ENCODE data around the gene SNRK. TPM values are rescaled to one million over a fixed set of nuclear protein-coding genes. Genes with fewer than 3 reads are reported as not detected.

Gene SNRK
- total RNA-seq, 1 experiment from 2014 or later = 12.7 TPM

- TF ChIP-seq TCF7L2 (IDR thresholded peaks at IDR 0.05; ENCODE audit: borderline replicate concordance, extremely low read depth, insufficient read depth, insufficient read length) (no peak), ELF1 (IDR thresholded peaks at IDR 0.05; ENCODE audit: borderline replicate concordance, low read depth) (no peak)
Observed at GRCh38 chr3:43369404-43370292, 83.3 kb downstream of the SNRK start (continued).

- Histone ChIP-seq H3K4me1 (ENCODE audit: control insufficient read depth in 1 of 2, insufficient read depth in 2 of 2, low read length in 2 of 2) (no peaks in the 10 kb centered on the region), H3K79me2 (ENCODE audit: insufficient read depth, low read length) (no peaks in the 10 kb centered on the region), H3K27me3 (ENCODE audit: insufficient read depth, low read length) (no peaks in the 10 kb centered on the region), H2AFZ (ENCODE audit: low read depth, low read length, poor library complexity, severe bottlenecking) (no peak overlapping the region), H3K9me3 (ENCODE audit: control insufficient read depth in 1 of 2, insufficient read depth in 1 of 2, low read depth in 1 of 2, low read length in 2 of 2) (no peaks in the 10 kb centered on the region), H3K36me3 (ENCODE audit: control insufficient read depth in 1 of 2, insufficient read depth in 2 of 2, low read length in 2 of 2) (no peaks in the 10 kb centered on the region), H4K20me1 (ENCODE audit: insufficient read depth) (no peaks in the 10 kb centered on the region), H3K4me2 (ENCODE audit: low read length) (no peak overlapping the region), H3K9ac (ENCODE audit: low read length) (no peak overlapping the region), H3K4me3 (replicated peaks in 1 of 2; ENCODE audit: low read depth in 1 of 2, low read length in 2 of 2) (no peak overlapping the region), H3K9me2 (ENCODE audit: insufficient read depth) (no peaks in the 10 kb centered on the region), H3K27ac (ENCODE audit: low read depth, low read length) (no peak overlapping the region)
- TF ChIP-seq EZH2 (IDR thresholded peaks at IDR 0.05) = no peak
- TF ChIP-seq CEBPB (IDR thresholded peaks at IDR 0.05; ENCODE audit: low read depth) = no peak
- TF ChIP-seq FOSL1 (IDR thresholded peaks at IDR 0.05; ENCODE audit: low read depth) = no peak
- no peak for TF ChIP-seq ZFX (IDR thresholded peaks at IDR 0.05)
- no peak for TF ChIP-seq ELF1 (IDR thresholded peaks at IDR 0.05; ENCODE audit: borderline replicate concordance, low read depth)
- TF ChIP-seq SIN3A (IDR thresholded peaks at IDR 0.05; ENCODE audit: low read depth) = no peak
- TF ChIP-seq POLR2A (IDR thresholded peaks at IDR 0.05; ENCODE audit: borderline replicate concordance, extremely low read depth, insufficient read depth, insufficient read length) = no peak
- no peak for TF ChIP-seq CBX3 (IDR thresholded peaks at IDR 0.05; ENCODE audit: low read depth)
- no peak for TF ChIP-seq ATF3 (IDR thresholded peaks at IDR 0.05)
- no peak for TF ChIP-seq MAX (IDR thresholded peaks at IDR 0.05)
- no peak for TF ChIP-seq SP1 (IDR thresholded peaks at IDR 0.05; ENCODE audit: low read depth)
- TF ChIP-seq EZH2phosphoT487 (IDR thresholded peaks at IDR 0.05; ENCODE audit: borderline replicate concordance) = no peak
- no peak for TF ChIP-seq ZNF274 (IDR thresholded peaks at IDR 0.05; ENCODE audit: low read depth, low read length)
- no peak for TF ChIP-seq CTCF (IDR thresholded peaks at IDR 0.05 in 2 of 3, conservative IDR thresholded peaks at IDR 0.05 in 1 of 3; ENCODE audit: borderline replicate concordance in 1 of 3, insufficient read depth in 1 of 3, low read depth in 2 of 3, low read length in 2 of 3)
- TF ChIP-seq EGR1 (IDR thresholded peaks at IDR 0.05; ENCODE audit: low read depth) = no peak
- no peak for TF ChIP-seq ZBTB33 (IDR thresholded peaks at IDR 0.05; ENCODE audit: extremely low read depth, insufficient replicate concordance, low read length)
- no peak for TF ChIP-seq SRF (IDR thresholded peaks at IDR 0.05; ENCODE audit: low read depth)
- DNase-seq (ENCODE audit: low read depth, low spot score) (no peak), ATAC-seq (no peak)
- ChIA-PET POLR2A (no interaction called here), RAD21 (ENCODE audit: low non-redundant PET in 1 of 2, low total read pairs in 2 of 2, uncharacterized antibody in 2 of 2, unreplicated experiment in 2 of 2) (no interaction called here), CTCF (no interaction called here)
- intact Hi-C loops (cut with micrococcal nuclease) = no loop called here
- BruUV-seq (replicated peaks) = no TSS peak
Observed at GRCh38 chr3:43370293-43370980, 84.1 kb downstream of the SNRK start.

Data from HCT116 (cell line).